Epithelial cell of proximal tubule (primary cell): ENCODE results near the gene TMEM259. TPM values are rescaled to one million over a fixed set of nuclear protein-coding genes. Genes with fewer than 3 reads are reported as not detected.

Experiments
- DNase-seq: peaks from one replicate; pipeline ENCODE4 v3.0.0-alpha.2; 2011; ENCODE audit warnings: low read depth
- H3K4me3 ChIP-seq: 2 replicates; pipeline ENCODE4 v1.5.1; 2011; ENCODE audit warnings: low read depth, mild to moderate bottlenecking, low read length
- CTCF ChIP-seq: conservative IDR thresholded peaks from 2 replicates; pipeline ENCODE4 v1.5.1; 2012; ENCODE audit warnings: low read depth, mild to moderate bottlenecking, low read length
- total RNA-seq: library from RNA; depleted of rRNA; stranded (reverse); fragments of >200 nt; gene quantifications from 2 replicates; pipeline ENCODE4 v1.2.3, GENCODE V29; 2015

TMEM259 gene
- total RNA-seq, 1 donor from 2014 or later = 193 TPM

GRCh38 chr19:1019980-1020867 is 699 bp downstream of the TMEM259 start:
- no peak for DNase-seq
- H3K4me3 ChIP-seq = peak overlapping the region; percentile 94
- TF ChIP-seq CTCF = no peak

GRCh38 chr19:1019616-1019961 is 1.3 kb downstream of the TMEM259 start:
- peak overlapping the region; percentile 94 for H3K4me3 ChIP-seq
- DNase-seq = no peak
- no peak for TF ChIP-seq CTCF

- peak overlapping the region; percentile 94 for H3K4me3 ChIP-seq
- no peak for DNase-seq
- TF ChIP-seq CTCF = no peak
Observed at GRCh38 chr19:1018932-1019615, 1.8 kb downstream of the TMEM259 start.

- no peak for TF ChIP-seq CTCF
- H3K4me3 ChIP-seq = no peak overlapping the region
- no peak for DNase-seq
Observed at GRCh38 chr19:1018393-1018792, 2.5 kb downstream of the TMEM259 start.

GRCh38 chr19:1017906-1018305 is 3.0 kb downstream of the TMEM259 start:
- no peak for TF ChIP-seq CTCF
- peak overlapping the region; percentile 16 for H3K4me3 ChIP-seq
- no peak for DNase-seq

- peak overlapping the region; percentile 23 for H3K4me3 ChIP-seq
- no peak for DNase-seq
- no peak for TF ChIP-seq CTCF
Observed at GRCh38 chr19:1017115-1017905, 3.6 kb downstream of the TMEM259 start.
